ENCODE measurements around the gene GCNT3. TPM values are rescaled to one million over a fixed set of nuclear protein-coding genes. Genes with fewer than 3 reads are reported as not detected.
"Not testable (repeated sequence)": the region's sequence is repeated elsewhere in the genome, so short reads cannot be mapped to it uniquely, and the experiment has no call there.

Gene GCNT3
- total RNA-seq, 5 donors from 2014 or later (not counting 1 experiment from before 2014, with no cell fraction given), result 0.22 to 0.29 TPM; not detected in 3

DNA sequence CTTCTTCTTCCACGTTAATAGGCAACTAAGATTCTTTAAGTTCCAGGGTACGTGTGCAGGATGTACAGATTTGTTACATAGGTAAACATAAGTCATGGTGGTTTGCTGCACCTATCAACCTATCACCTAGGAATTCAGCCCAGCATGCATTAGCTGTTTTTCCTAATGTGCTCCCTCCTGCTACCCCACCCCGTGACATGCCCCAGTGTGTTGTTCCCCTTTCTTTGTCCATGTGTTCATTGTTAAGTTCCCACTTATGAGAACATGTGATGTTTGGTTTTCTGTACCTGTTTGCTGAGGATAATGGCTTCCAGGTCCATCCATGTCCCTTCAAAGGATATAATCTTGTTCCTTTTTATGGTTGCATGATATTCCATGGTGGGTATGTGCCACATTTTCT lies 24.6 kb downstream of the GCNT3 start:
- peaks cover 8 to 14% of the 10 kb centered on the region in 2 donors for H3K36me3 ChIP-seq (ENCODE audit: control insufficient read depth in 2 of 2, extremely low read depth in 1 of 2, insufficient read depth in 1 of 2, low read length in 1 of 2)
- WGBS (ENCODE audit: insufficient coverage), result no CpG with 5 or more reads among the region's 3 CpGs
- H3K27ac ChIP-seq (ENCODE audit: low read length), result no peak overlapping the region
- ATAC-seq (replicated peaks in 1 of 4) (no peak), DNase-seq (no peak)
- H3K4me1 ChIP-seq (ENCODE audit: control insufficient read depth in 1 of 2, extremely low read depth in 1 of 2, insufficient read depth in 2 of 2, low read length in 2 of 2), result no peaks in the 10 kb centered on the region
- no peaks in the 10 kb centered on the region for H3K9me3 ChIP-seq
- H3K36me3 Mint-ChIP-seq, result peaks cover 33% of the 10 kb centered on the region
- H3K4me3 ChIP-seq (ENCODE audit: control insufficient read depth in 1 of 2, extremely low read depth in 1 of 2, low read length in 1 of 2), result no peak overlapping the region
- H3K4me1 Mint-ChIP-seq, result no peaks in the 10 kb centered on the region
- POLR2A ChIA-PET, result no interaction called here
- H3K27me3 ChIP-seq (replicated peaks in 1 of 2; ENCODE audit: control insufficient read depth in 2 of 2, extremely low read depth in 1 of 2, insufficient read depth in 2 of 2, low read length in 1 of 2), result peaks cover 0 to 3% of the 10 kb centered on the region in 2 experiments
- CTCF ChIA-PET, result no interaction called here
- H3K4me3 Mint-ChIP-seq, result no peak overlapping the region
- H3K27me3 Mint-ChIP-seq, result no peaks in the 10 kb centered on the region
- H3K27ac Mint-ChIP-seq, result no peak overlapping the region
- H3K9me3 Mint-ChIP-seq, result no peaks in the 10 kb centered on the region

DNA sequence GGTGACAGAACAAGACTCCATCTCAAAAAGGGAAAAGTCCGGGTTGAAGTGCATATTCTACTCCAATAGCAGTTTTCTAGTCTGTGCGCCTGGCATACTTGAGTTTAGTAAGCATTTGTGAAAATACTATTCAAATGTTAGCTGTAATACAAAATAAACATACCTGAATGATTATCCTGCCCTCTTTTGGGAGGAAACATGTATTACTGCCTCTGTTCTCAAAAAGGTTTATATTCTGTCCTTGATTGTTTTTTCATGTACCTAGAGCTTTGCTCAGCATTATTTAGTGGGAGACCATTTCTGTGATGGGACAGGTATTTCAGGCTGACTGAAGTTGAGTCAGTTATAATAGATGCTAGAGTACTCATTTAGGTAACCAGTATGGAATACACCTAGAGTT lies 25.9 kb downstream of the GCNT3 start:
- CTCF ChIA-PET, result interaction anchor here in 1 of 2 donors (0.6 kb wide), 1 partner anchor 346 kb away, joined by 4 read pairs; no protein-coding TSS in a partner anchor
- no CpG with 5 or more reads among the region's 2 CpGs for WGBS (ENCODE audit: insufficient coverage)
- H3K27ac Mint-ChIP-seq; H3K4me1 Mint-ChIP-seq; ATAC-seq (replicated peaks in 1 of 4); H3K4me3 Mint-ChIP-seq; H3K4me3 ChIP-seq (ENCODE audit: control insufficient read depth in 1 of 2, extremely low read depth in 1 of 2, low read length in 1 of 2); DNase-seq; H3K27ac ChIP-seq (ENCODE audit: low read length); H3K9me3 ChIP-seq; H3K27me3 Mint-ChIP-seq; H3K27me3 ChIP-seq (replicated peaks in 1 of 2; ENCODE audit: control insufficient read depth in 2 of 2, extremely low read depth in 1 of 2, insufficient read depth in 2 of 2, low read length in 1 of 2); H3K9me3 Mint-ChIP-seq; H3K4me1 ChIP-seq (ENCODE audit: control insufficient read depth in 1 of 2, extremely low read depth in 1 of 2, insufficient read depth in 2 of 2, low read length in 2 of 2): not testable (repeated sequence)
- POLR2A ChIA-PET, result interaction anchor here in 1 of 2 donors (0.6 kb wide), 1 partner anchor 867 kb away, joined by 4 read pairs; no protein-coding TSS in a partner anchor
- peaks cover 8 to 22% of the 10 kb centered on the region in 2 donors for H3K36me3 ChIP-seq (ENCODE audit: control insufficient read depth in 2 of 2, extremely low read depth in 1 of 2, insufficient read depth in 1 of 2, low read length in 1 of 2)
- H3K36me3 Mint-ChIP-seq, result peaks cover 33% of the 10 kb centered on the region

DNA sequence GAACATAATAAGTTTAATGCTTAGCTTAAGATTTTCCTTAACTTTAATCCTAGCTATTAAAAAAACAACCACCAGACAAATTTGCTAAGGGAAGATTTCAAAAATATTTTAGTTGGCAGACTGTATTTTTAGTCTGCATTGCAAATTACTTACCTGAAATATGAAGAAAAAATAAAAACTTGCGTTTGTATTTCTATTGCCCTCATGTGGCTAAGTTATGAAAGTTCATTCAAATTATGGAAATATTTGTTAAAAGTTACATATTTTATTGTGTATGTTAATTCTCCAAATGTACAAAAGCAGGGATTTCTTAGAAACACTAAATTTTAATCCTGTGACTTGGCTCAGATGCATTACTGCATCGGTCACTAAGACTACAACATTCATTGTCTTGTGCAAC lies 30.8 kb downstream of the GCNT3 start:
- Histone ChIP-seq H3K9me3 (no peaks in the 10 kb centered on the region), H3K4me3 (ENCODE audit: control insufficient read depth in 1 of 2, extremely low read depth in 1 of 2, low read length in 1 of 2) (no peak overlapping the region), H3K27me3 (replicated peaks in 1 of 2; ENCODE audit: control insufficient read depth in 2 of 2, extremely low read depth in 1 of 2, insufficient read depth in 2 of 2, low read length in 1 of 2) (no peaks in the 10 kb centered on the region), H3K27ac (ENCODE audit: low read length) (no peak overlapping the region), H3K36me3 (ENCODE audit: control insufficient read depth in 2 of 2, extremely low read depth in 1 of 2, insufficient read depth in 1 of 2, low read length in 1 of 2) (peaks cover 0 to 44% of the 10 kb centered on the region in 2 donors), H3K4me1 (ENCODE audit: control insufficient read depth in 1 of 2, extremely low read depth in 1 of 2, insufficient read depth in 2 of 2, low read length in 2 of 2) (no peaks in the 10 kb centered on the region)
- Mint-ChIP-seq H3K27ac (no peak overlapping the region), H3K4me3 (no peak overlapping the region), H3K9me3 (no peaks in the 10 kb centered on the region), H3K4me1 (no peaks in the 10 kb centered on the region), H3K27me3 (no peaks in the 10 kb centered on the region), H3K36me3 (peaks cover 31% of the 10 kb centered on the region)
- no CpG with 5 or more reads among the region's 2 CpGs for WGBS (ENCODE audit: insufficient coverage)
- CTCF ChIA-PET, result interaction anchor here in 1 of 2 donors (0.9 kb wide), 1 partner anchor 10 kb away, joined by 3 read pairs; no protein-coding TSS in a partner anchor
- ATAC-seq (replicated peaks in 1 of 4), result no peak
- POLR2A ChIA-PET, result interaction anchor here in 1 of 2 donors (0.7 kb wide), 1 partner anchor 1199 kb away, joined by 3 read pairs; no protein-coding TSS in a partner anchor
- DNase-seq, result no peak

DNA sequence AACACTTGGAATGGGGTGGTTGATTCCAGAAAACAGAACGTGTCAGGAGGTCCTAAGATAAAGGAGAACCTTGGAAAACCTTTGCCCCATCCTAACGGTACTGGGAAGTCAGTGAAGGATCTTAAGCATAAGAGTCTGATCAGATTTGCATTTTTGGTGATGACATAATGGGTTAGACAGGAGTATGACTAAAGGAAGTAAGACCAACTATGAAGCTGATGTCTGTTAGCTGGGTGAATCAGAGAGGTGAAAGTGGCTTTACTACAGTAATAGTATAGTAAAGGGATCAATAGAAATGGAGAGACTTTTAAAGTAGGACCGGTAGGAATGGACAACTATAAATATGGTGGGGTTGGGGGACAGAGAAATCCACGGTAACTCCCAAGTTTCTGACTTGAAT lies 33.2 kb downstream of the GCNT3 start:
- Mint-ChIP-seq H3K9me3 (no peaks in the 10 kb centered on the region), H3K4me3 (no peak overlapping the region), H3K27ac (no peak overlapping the region), H3K36me3 (peaks cover 22% of the 10 kb centered on the region), H3K4me1 (peaks cover 0 to 3% (median 1%) of the 10 kb centered on the region in 3 donors), H3K27me3 (no peaks in the 10 kb centered on the region)
- ChIA-PET CTCF (no interaction called here), POLR2A (interaction anchor here in 1 of 2 donors (1.4 kb wide), 1 partner anchor 10 kb away, joined by 4 read pairs; no protein-coding TSS in a partner anchor)
- no peak for ATAC-seq (replicated peaks in 1 of 4)
- H3K4me1 ChIP-seq (ENCODE audit: control insufficient read depth in 1 of 2, extremely low read depth in 1 of 2, insufficient read depth in 2 of 2, low read length in 2 of 2), result no peaks in the 10 kb centered on the region
- no peaks in the 10 kb centered on the region for H3K27me3 ChIP-seq (replicated peaks in 1 of 2; ENCODE audit: control insufficient read depth in 2 of 2, extremely low read depth in 1 of 2, insufficient read depth in 2 of 2, low read length in 1 of 2)
- H3K9me3 ChIP-seq, result no peaks in the 10 kb centered on the region
- no peak overlapping the region for H3K27ac ChIP-seq (ENCODE audit: low read length)
- WGBS (ENCODE audit: insufficient coverage), result 96% methylated on average over 4 of the region's 4 CpGs
- no peak for DNase-seq
- peaks cover 0 to 41% of the 10 kb centered on the region in 2 donors for H3K36me3 ChIP-seq (ENCODE audit: control insufficient read depth in 2 of 2, extremely low read depth in 1 of 2, insufficient read depth in 1 of 2, low read length in 1 of 2)
- no peak overlapping the region for H3K4me3 ChIP-seq (ENCODE audit: control insufficient read depth in 1 of 2, extremely low read depth in 1 of 2, low read length in 1 of 2)

DNA sequence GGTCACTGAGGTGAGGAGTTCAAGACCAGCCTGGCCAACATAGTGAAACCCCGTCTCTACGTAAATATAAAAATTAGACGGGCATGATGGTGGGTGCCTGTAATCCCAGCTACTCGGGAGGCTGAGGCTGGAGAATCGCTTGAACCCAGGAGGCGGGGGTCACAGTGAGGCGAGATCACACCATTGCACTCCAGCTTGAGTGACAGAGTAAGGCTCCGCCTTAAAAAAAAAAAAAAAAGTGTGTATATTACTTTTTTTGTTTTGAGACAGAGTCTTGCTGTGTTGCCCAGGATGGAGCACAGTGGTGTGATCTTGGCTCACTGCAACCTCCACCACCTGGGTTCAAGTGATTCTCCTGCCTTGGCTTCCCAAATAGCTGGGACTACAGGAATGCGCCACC lies 34.2 kb downstream of the GCNT3 start:
- H3K9me3 ChIP-seq; H3K4me3 ChIP-seq (ENCODE audit: control insufficient read depth in 1 of 2, extremely low read depth in 1 of 2, low read length in 1 of 2); DNase-seq; ATAC-seq (replicated peaks in 1 of 4); H3K27me3 ChIP-seq (replicated peaks in 1 of 2; ENCODE audit: control insufficient read depth in 2 of 2, extremely low read depth in 1 of 2, insufficient read depth in 2 of 2, low read length in 1 of 2); H3K4me1 Mint-ChIP-seq; H3K27ac Mint-ChIP-seq; H3K27me3 Mint-ChIP-seq; H3K9me3 Mint-ChIP-seq; CTCF ChIA-PET; H3K4me1 ChIP-seq (ENCODE audit: control insufficient read depth in 1 of 2, extremely low read depth in 1 of 2, insufficient read depth in 2 of 2, low read length in 2 of 2); H3K27ac ChIP-seq (ENCODE audit: low read length); H3K4me3 Mint-ChIP-seq: not testable (repeated sequence)
- 99% methylated on average over 6 of the region's 9 CpGs for WGBS (ENCODE audit: insufficient coverage)
- peaks cover 23% of the 10 kb centered on the region for H3K36me3 Mint-ChIP-seq
- POLR2A ChIA-PET, result interaction anchor here in 1 of 2 donors (0.6 kb wide), 1 partner anchor 34 kb away, joined by 3 read pairs; no protein-coding TSS in a partner anchor
- H3K36me3 ChIP-seq (ENCODE audit: control insufficient read depth in 2 of 2, extremely low read depth in 1 of 2, insufficient read depth in 1 of 2, low read length in 1 of 2), result peaks cover 0 to 47% of the 10 kb centered on the region in 2 donors

DNA sequence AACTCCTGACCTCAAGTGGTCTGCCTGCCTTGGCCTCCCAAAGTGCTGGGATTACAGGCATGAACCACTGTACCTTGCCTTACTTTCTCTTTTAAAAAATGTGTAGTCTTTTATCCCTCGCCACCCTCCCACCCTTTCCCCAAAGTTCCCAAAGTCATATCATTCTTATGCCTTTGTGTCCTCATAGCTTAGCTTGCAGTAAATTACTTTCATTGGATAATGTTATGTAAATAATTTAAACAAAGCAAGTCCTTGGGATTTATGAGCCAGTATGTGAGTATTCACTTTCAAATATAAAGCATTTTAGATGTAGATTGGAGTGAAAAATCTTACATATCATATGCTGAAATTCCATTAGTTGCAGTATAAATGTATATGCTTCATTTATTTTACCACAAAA lies 34.7 kb downstream of the GCNT3 start:
- no peaks in the 10 kb centered on the region for H3K27me3 Mint-ChIP-seq
- no peaks in the 10 kb centered on the region for H3K27me3 ChIP-seq (replicated peaks in 1 of 2; ENCODE audit: control insufficient read depth in 2 of 2, extremely low read depth in 1 of 2, insufficient read depth in 2 of 2, low read length in 1 of 2)
- no peak overlapping the region for H3K27ac Mint-ChIP-seq
- H3K36me3 Mint-ChIP-seq, result peaks cover 24% of the 10 kb centered on the region
- H3K4me1 Mint-ChIP-seq, result peaks cover 0 to 7% (median 5%) of the 10 kb centered on the region in 3 donors
- H3K4me3 ChIP-seq (ENCODE audit: control insufficient read depth in 1 of 2, extremely low read depth in 1 of 2, low read length in 1 of 2), result no peak overlapping the region
- peaks cover 0 to 48% of the 10 kb centered on the region in 2 donors for H3K36me3 ChIP-seq (ENCODE audit: control insufficient read depth in 2 of 2, extremely low read depth in 1 of 2, insufficient read depth in 1 of 2, low read length in 1 of 2)
- DNase-seq, result no peak
- no peaks in the 10 kb centered on the region for H3K4me1 ChIP-seq (ENCODE audit: control insufficient read depth in 1 of 2, extremely low read depth in 1 of 2, insufficient read depth in 2 of 2, low read length in 2 of 2)
- no CpG with 5 or more reads among the region's 1 CpG for WGBS (ENCODE audit: insufficient coverage)
- H3K27ac ChIP-seq (ENCODE audit: low read length), result no peak overlapping the region
- H3K9me3 ChIP-seq, result no peaks in the 10 kb centered on the region
- H3K4me3 Mint-ChIP-seq, result no peak overlapping the region
- H3K9me3 Mint-ChIP-seq, result no peaks in the 10 kb centered on the region
- ChIA-PET POLR2A (no interaction called here), CTCF (interaction anchor here in 1 of 2 donors (0.6 kb wide), 1 partner anchor 832 kb away, joined by 3 read pairs; no protein-coding TSS in a partner anchor)
- no peak for ATAC-seq (replicated peaks in 1 of 4)
